ENCODE results near the gene SCN2B.

DNA sequence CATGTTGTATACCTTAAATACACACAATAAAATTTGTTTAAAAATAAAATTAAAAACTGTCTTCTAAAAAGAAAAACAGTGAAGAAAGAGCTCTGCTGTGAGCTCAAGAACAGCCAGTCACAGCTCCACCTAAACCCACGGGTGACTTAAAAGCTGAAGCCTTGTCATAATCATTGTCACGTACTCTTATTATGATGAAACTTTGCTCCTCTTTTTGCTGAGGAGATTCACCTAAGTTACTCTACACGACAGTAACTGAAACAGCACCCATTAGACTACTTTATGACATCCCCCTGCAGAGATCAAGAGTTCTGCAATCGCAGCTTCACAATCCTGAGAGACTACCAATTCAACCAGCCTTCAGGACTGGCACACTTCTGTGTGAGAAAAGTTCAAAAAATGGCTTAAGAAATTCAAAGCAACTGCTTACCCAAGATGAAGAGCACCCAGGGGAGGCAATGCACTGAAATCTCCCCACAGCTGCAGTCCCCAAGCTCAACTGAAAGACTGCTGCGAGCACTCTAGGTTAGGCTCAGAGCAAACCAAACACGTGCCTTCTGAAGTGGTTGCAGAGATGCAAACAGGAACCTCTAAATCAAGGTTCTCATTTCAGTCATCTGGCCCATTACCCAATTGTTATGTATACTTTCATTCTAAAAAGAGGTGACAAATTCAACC is 48.2 kb upstream of the SCN2B start, which contains the start of gene JAML:
- TF ChIP-seq CTCF (IDR thresholded peaks at IDR 0.05) (no peak), POLR2A (IDR thresholded peaks at IDR 0.05) (no peak)

Data from uterus (tissue), 2 donors.